ENCODE data around the gene MCC. TPM values are rescaled to one million over a fixed set of nuclear protein-coding genes. Genes with fewer than 3 reads are reported as not detected.

MCC gene
- total and polyA plus RNA-seq, 12 donors, result 4.2 to 34.1 (median 25.2) TPM

DNA sequence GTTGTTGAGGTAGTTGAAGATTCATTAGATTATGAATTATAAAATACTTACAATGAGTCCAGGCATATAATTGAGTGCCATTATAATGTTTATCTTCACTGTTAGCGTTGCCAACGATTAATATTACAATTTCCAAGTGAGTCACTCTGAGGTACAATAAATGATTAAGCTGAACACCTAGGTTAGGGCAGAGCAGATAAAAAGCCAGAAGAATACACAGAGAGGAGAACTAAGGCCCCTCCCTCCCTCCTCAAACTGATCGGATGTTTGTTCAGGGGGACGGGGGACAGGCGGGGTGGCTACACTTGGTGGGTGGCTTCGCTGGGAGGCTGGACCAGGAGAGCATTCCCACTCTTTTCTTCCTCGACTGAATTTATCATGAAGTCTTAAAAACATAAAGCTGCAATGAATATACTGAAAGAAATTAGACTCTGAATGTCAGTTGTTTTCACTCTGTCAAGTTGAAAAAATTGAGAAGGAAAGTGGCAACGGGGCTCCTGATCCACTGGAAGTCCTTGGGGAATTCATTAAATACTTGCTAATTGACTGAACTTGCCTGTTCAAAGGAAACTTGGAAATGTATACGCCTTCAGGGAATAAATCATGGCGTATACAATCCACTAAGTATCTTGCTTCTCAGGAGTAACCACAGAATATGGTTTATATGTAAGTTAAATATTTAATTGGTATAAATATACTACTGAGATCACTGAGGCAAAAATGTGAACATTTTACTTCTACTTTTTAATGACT lies 251.5 kb downstream of the MCC start:
- H3K4me1 ChIP-seq, result peaks cover 0 to 68% (median 51%) of the 10 kb centered on the region in 9 donors
- TF ChIP-seq, protein P1, sequence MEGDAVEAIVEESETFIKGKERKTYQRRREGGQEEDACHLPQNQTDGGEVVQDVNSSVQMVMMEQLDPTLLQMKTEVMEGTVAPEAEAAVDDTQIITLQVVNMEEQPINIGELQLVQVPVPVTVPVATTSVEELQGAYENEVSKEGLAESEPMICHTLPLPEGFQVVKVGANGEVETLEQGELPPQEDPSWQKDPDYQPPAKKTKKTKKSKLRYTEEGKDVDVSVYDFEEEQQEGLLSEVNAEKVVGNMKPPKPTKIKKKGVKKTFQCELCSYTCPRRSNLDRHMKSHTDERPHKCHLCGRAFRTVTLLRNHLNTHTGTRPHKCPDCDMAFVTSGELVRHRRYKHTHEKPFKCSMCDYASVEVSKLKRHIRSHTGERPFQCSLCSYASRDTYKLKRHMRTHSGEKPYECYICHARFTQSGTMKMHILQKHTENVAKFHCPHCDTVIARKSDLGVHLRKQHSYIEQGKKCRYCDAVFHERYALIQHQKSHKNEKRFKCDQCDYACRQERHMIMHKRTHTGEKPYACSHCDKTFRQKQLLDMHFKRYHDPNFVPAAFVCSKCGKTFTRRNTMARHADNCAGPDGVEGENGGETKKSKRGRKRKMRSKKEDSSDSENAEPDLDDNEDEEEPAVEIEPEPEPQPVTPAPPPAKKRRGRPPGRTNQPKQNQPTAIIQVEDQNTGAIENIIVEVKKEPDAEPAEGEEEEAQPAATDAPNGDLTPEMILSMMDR (IDR thresholded peaks at IDR 0.05), result no peak
- 90 to 91% methylated on average over 10 of the region's 10 CpGs for WGBS, 2 donors
- no peaks in the 10 kb centered on the region for H3K27me3 ChIP-seq
- H3K4me3 ChIP-seq, result no peak overlapping the region
- DNase-seq (no peak), ATAC-seq (no peak)
- no peak overlapping the region for H3K27ac ChIP-seq
- intact Hi-C loops (cut with DNase I), result no loop called here
- no peaks in the 10 kb centered on the region for H3K36me3 ChIP-seq
- no peaks in the 10 kb centered on the region for H3K9me3 ChIP-seq

DNA sequence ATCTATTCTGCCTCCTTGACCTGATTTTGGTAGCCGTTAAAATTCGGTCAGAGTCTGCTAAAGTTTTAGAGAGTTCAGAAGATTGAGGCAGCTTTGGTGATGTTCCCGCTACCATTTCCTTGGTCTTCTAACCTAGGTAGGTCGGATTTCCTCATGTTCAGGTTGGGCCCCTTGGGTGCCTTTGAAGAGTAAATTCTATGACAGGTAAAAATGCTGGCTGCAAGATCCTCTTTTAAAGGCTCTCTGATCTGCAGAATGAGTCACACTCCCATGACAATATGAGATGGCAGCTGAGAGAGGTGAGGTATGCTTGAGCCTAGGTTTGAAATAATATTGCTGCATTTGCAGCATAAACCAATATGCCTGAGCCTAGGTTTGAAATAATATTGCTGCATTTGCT lies 252.4 kb downstream of the MCC start:
- H3K27me3 ChIP-seq, result no peaks in the 10 kb centered on the region
- intact Hi-C loops (cut with DNase I), result no loop called here
- H3K4me1 ChIP-seq, result peaks cover 0 to 76% (median 51%) of the 10 kb centered on the region in 9 donors
- TF ChIP-seq, protein P1 (IDR thresholded peaks at IDR 0.05), result no peak
- no peak overlapping the region for H3K27ac ChIP-seq
- H3K9me3 ChIP-seq, result no peaks in the 10 kb centered on the region
- WGBS, 2 donors, result 94 to 97% methylated on average over 4 of the region's 4 CpGs
- H3K36me3 ChIP-seq, result no peaks in the 10 kb centered on the region
- H3K4me3 ChIP-seq, result no peak overlapping the region
- DNase-seq (no peak), ATAC-seq (no peak)

DNA sequence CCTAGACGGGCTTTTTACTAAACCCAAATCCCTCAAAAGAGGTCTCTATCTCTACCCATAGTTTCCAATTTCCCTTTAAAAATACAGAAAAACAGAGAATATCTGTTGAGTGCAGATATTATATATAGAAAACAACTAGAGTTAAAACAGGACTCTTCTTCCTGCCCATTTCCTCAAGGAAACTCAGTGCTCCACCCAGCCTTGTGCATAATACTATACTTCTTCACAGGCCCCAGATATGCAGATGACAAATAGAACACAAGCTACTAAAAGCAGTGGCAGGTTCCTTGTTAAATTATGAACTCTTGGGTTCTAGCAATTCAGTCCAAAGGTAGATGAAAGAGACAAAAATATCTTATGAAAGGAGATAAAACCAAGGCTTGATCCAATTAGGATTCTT lies 253.7 kb downstream of the MCC start:
- 50 to 73% methylated on average over 1 of the region's 1 CpG for WGBS, 2 donors
- ATAC-seq, result peak in 3 of 8 donors; percentile 37 to 54 (median 41)
- Histone ChIP-seq H3K27me3 (no peaks in the 10 kb centered on the region), H3K9me3 (no peaks in the 10 kb centered on the region), H3K4me3 (no peak overlapping the region), H3K27ac (peak overlapping the region in 4 of 10 donors; percentile 15 to 40 (median 39)), H3K4me1 (peaks cover 0 to 81% (median 63%) of the 10 kb centered on the region in 9 donors), H3K36me3 (no peaks in the 10 kb centered on the region)
- DNase-seq, result no peak
- TF ChIP-seq, protein P1 (IDR thresholded peaks at IDR 0.05), result no peak
- intact Hi-C loops (cut with DNase I), result no loop called here

DNA sequence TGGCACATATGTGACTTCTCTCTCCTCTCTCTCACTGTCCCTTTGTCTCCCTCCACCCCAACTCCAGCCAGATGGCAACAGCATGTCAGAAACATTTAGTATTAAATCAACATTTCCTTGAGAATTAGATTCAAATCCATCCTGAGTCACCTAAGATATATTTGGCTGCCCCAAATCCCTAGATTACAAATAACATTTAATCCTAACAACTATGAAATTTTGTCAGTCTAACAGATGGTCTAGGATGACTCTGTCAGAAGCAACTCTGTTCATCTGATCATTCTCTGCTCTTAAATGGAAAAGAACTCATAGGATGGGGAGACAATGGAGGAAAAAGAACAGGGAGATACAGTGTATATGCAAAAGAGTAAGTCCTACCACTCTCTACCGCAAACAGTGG lies 254.6 kb downstream of the MCC start:
- no peak for ATAC-seq
- Histone ChIP-seq H3K36me3 (no peaks in the 10 kb centered on the region), H3K27ac (peak overlapping the region in 3 of 10 donors; percentile 12 to 39 (median 24)), H3K9me3 (no peaks in the 10 kb centered on the region), H3K27me3 (no peaks in the 10 kb centered on the region), H3K4me3 (no peak overlapping the region), H3K4me1 (peaks cover 0 to 81% (median 64%) of the 10 kb centered on the region in 9 donors)
- intact Hi-C loops (cut with DNase I), result no loop called here
- no peak for DNase-seq
- WGBS, 2 donors, result 93 to 100% methylated on average over 1 of the region's 1 CpG
- TF ChIP-seq, protein P1 (IDR thresholded peaks at IDR 0.05), result no peak

Data from heart right ventricle (tissue), 16 donors.